A673 (cell line): ENCODE measurements around the gene ASTN2. TPM values are rescaled to one million over a fixed set of nuclear protein-coding genes. Genes with fewer than 3 reads are reported as not detected.

Experiments
- BruUV-seq: library from RNA; stranded (reverse); fragments of 400-500 nt; replicated peaks from 2 replicates; lab custom pipeline; 2021; lab: Mats Ljungman, UMichigan
- CTCF ChIA-PET: fragments of 300-600 bp; sonication (Branson Sonifier 250); formaldehyde crosslinking; loops from one replicate; lab custom pipeline; 2022; ENCODE audit warnings: antibody characterized with exemption; lab: Charles Lee
- POLR2A ChIA-PET: fragments of 300-600 bp; sonication (Branson Sonifier 250); formaldehyde crosslinking; loops from one replicate; lab custom pipeline; 2022; ENCODE audit warnings: antibody characterized with exemption; ENCODE audit not compliant: low non-redundant PET; lab: Charles Lee
- DNase-seq: peaks from one replicate; pipeline ENCODE4 v3.0.0-alpha.2; 2015; ENCODE audit warnings: low spot score
- H3K27ac ChIP-seq: fragments of 200-600 bp; sonication (generic); 2 replicates; pipeline ENCODE4 v1.5.1; 2016; ENCODE audit warnings: mixed run types, low read depth, mild to moderate bottlenecking, mixed read lengths, antibody characterized with exemption, low read length; ENCODE audit not compliant: poor library complexity, severe bottlenecking
- H3K27me3 ChIP-seq: fragments of 200-600 bp; sonication (generic); replicated peaks from 2 replicates; pipeline ENCODE4 v1.6.1; 2017; ENCODE audit warnings: mixed run types, low read depth, mild to moderate bottlenecking, mixed read lengths, antibody characterized with exemption, low read length; ENCODE audit not compliant: insufficient read depth, poor library complexity
- H3K36me3 ChIP-seq: fragments of 200-600 bp; sonication (generic); 2 replicates; pipeline ENCODE4 v1.6.1; 2016; ENCODE audit warnings: mixed run types, mild to moderate bottlenecking, mixed read lengths, antibody characterized with exemption, low read length; ENCODE audit not compliant: insufficient read depth, poor library complexity, severe bottlenecking
- H3K4me1 ChIP-seq: fragments of 200-600 bp; sonication (generic); 2 replicates; pipeline ENCODE4 v1.6.1; 2017; ENCODE audit warnings: mixed run types, mild to moderate bottlenecking, mixed read lengths, antibody characterized with exemption, low read length; ENCODE audit not compliant: insufficient read depth, poor library complexity, severe bottlenecking
- H3K4me3 ChIP-seq: fragments of 200-600 bp; sonication (generic); 2 replicates; pipeline ENCODE4 v1.5.1; 2016; ENCODE audit warnings: low read depth, mixed run types, mild to moderate bottlenecking, mixed read lengths, low read length; ENCODE audit not compliant: poor library complexity, severe bottlenecking
- H3K9me3 ChIP-seq: fragments of 200-600 bp; sonication (generic); 2 replicates; pipeline ENCODE4 v1.6.1; 2016; ENCODE audit warnings: mixed run types, low read depth, mild to moderate bottlenecking, mixed read lengths, antibody characterized with exemption, low read length; ENCODE audit not compliant: poor library complexity, severe bottlenecking
- EZH2 ChIP-seq: fragments of 200-600 bp; sonication (generic); IDR thresholded peaks from 2 replicates; pipeline ENCODE4 v1.6.1; 2017; ENCODE audit warnings: borderline replicate concordance, low read depth, mild to moderate bottlenecking, mixed read lengths, antibody characterized with exemption, low read length; ENCODE audit not compliant: poor library complexity, severe bottlenecking
- intact Hi-C: fragments of 100-400 bp; cut with micrococcal nuclease; formaldehyde crosslinking; loops from one replicate; pipeline ENCODE4 v1.10.0; 2022; ENCODE audit not compliant: unreplicated experiment
- total RNA-seq: library from RNA; stranded (reverse); gene quantifications from 2 replicates; pipeline ENCODE4 v1.2.3, GENCODE V29; 2021
- TF ChIP-seq, protein P1 (sequence below): fragments of 300-800, 200-600 bp; sonication (generic); conservative IDR thresholded peaks from 2 replicates; pipeline ENCODE4 v1.5.1; 2017; ENCODE audit warnings: low read depth, mild to moderate bottlenecking, antibody characterized with exemption, low read length, moderate library complexity, mixed read lengths

ASTN2 gene
- total RNA-seq, 1 experiment from 2014 or later, result 3.4 TPM

DNA sequence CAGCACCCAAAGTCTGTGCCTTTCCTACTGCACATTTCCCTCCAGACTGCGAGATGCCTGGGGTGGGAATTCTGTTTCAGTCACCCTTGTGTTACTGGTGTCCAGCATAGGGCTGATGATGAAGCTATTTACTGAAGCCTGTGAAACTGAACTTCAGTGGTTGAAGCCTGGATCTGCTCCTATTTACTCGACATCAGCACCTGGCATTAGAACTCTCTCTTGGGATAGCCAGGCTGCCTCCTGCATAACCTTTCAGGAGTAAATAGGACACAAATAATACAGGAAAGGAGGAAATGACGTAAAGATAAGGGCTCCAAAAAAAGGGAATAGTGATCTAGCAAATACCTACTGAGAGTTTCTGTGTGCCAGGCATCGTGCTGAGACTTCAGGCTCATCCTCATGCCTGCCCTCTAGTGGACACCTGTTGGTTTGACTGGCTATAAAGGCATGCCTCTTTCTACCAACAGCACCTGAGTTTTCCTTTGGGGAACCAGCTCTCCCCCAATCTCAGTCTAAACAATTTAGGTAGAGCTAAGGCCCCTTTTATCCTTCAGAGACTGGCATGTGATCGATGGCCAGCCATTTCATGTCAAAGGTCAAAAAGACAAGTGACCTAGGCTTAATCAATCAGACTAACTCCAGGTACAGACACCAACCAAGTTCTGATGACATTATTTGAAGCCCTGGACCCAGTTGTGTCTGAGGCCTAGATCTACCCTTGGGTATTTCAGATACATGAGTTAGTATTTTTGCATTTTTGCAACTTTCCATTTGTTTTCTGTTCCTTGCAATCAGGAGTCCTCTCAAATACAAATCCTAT, 919.8 kb downstream of the ASTN2 start:
- Histone ChIP-seq H3K4me3 (no peak overlapping the region), H3K9me3 (no peaks in the 10 kb centered on the region), H3K36me3 (no peaks in the 10 kb centered on the region), H3K4me1 (peaks cover 6% of the 10 kb centered on the region), H3K27me3 (no peaks in the 10 kb centered on the region), H3K27ac (no peak overlapping the region)
- DNase-seq, result peak; percentile 44
- CTCF ChIA-PET, result no interaction called here
- no TSS peak for BruUV-seq
- intact Hi-C loops, result loop anchor here (5.0 to 10.0 kb wide), 4 partner anchors 152 to 903 kb away; partner anchors contain the start of gene PAPPA
- TF ChIP-seq, protein P1, sequence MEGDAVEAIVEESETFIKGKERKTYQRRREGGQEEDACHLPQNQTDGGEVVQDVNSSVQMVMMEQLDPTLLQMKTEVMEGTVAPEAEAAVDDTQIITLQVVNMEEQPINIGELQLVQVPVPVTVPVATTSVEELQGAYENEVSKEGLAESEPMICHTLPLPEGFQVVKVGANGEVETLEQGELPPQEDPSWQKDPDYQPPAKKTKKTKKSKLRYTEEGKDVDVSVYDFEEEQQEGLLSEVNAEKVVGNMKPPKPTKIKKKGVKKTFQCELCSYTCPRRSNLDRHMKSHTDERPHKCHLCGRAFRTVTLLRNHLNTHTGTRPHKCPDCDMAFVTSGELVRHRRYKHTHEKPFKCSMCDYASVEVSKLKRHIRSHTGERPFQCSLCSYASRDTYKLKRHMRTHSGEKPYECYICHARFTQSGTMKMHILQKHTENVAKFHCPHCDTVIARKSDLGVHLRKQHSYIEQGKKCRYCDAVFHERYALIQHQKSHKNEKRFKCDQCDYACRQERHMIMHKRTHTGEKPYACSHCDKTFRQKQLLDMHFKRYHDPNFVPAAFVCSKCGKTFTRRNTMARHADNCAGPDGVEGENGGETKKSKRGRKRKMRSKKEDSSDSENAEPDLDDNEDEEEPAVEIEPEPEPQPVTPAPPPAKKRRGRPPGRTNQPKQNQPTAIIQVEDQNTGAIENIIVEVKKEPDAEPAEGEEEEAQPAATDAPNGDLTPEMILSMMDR, result peak; percentile 78
- TF ChIP-seq EZH2, result no peak
- POLR2A ChIA-PET, result no interaction called here

DNA sequence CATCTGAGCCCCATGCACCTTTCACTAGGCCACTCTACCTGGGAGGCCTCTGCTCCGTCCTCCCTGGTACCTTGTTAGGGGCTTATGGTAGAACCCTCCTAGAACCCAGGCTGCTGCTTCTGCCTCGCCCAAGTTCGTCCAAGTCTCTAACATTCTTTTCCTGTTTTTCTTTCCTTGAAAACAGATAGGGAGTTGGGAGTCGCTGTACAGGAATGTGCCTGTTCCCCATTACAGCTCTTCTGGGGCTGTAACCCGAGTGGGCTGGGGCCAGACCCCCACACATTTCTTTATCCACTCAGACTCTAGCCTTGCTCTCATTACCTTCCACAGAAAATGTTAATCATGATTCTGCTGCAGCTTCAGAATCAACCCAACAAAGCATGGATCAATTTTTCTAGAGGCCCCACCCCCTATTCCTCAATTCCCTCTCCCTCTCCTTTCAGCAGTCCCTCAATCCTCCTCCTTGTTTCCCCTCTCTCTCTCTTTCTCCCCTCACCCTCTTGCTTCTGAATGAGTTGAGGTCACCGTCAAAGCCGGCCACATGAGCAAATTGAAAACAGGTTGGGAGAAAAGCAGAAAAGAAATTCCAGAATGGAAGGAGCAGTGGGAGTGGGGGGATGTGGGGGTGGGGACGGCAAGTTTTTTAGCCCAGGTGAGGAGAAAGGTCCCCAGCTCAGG, 921.5 kb downstream of the ASTN2 start:
- intact Hi-C loops, result loop anchor here (5.0 to 10.0 kb wide), 3 partner anchors 341 to 901 kb away; partner anchors contain the start of gene PAPPA
- POLR2A ChIA-PET, result interaction anchor here (0.7 kb wide), 1 partner anchor 443 kb away, joined by 3 read pairs; no protein-coding TSS in a partner anchor

DNA sequence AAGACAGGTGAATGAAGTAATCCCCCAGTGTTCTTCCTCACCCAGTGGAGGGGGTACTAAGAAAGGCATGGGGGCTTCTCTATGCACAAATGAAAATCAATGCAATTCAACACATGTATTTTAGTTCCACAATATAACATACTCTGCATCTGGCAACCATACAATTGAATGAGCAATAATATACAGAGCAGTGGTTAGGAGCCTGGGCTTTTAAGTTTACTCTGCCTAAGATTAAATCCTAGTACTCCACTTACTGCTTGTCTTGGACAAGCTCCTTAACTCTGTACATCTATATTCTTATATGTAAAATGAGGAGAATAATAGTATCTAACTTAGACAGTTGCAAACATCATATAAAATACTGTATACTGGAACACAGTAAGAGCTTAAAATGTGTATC, 923.2 kb downstream of the ASTN2 start:
- H3K27me3 ChIP-seq, result no peaks in the 10 kb centered on the region
- TF ChIP-seq, protein P1, result no peak
- TF ChIP-seq EZH2, result no peak
- no TSS peak for BruUV-seq
- H3K4me3 ChIP-seq, result no peak overlapping the region
- H3K36me3 ChIP-seq, result no peaks in the 10 kb centered on the region
- peaks cover 6% of the 10 kb centered on the region for H3K4me1 ChIP-seq
- intact Hi-C loops, result loop anchor here (5.0 to 10.0 kb wide), 3 partner anchors 339 to 899 kb away; partner anchors contain the start of gene PAPPA
- H3K27ac ChIP-seq, result no peak overlapping the region
- no peak for DNase-seq
- ChIA-PET POLR2A (no interaction called here), CTCF (interaction anchor here (0.6 kb wide), 1 partner anchor 920 kb away, joined by 3 read pairs; no protein-coding TSS in a partner anchor)
- no peaks in the 10 kb centered on the region for H3K9me3 ChIP-seq

More for the DNA sequence above, 921.5 kb downstream of the ASTN2 start:
- BruUV-seq, result no TSS peak
- no peaks in the 10 kb centered on the region for H3K36me3 ChIP-seq
- no peaks in the 10 kb centered on the region for H3K9me3 ChIP-seq
- TF ChIP-seq, protein P1, result no peak
- TF ChIP-seq EZH2, result no peak
- no peak overlapping the region for H3K4me3 ChIP-seq
- CTCF ChIA-PET, result no interaction called here
- no peaks in the 10 kb centered on the region for H3K27me3 ChIP-seq
- no peak for DNase-seq
- no peak overlapping the region for H3K27ac ChIP-seq
- peaks cover 6% of the 10 kb centered on the region for H3K4me1 ChIP-seq
